ENCODE results near the gene CCNF.
"Not testable (repeated sequence)": the region's sequence is repeated elsewhere in the genome, so short reads cannot be mapped to it uniquely, and the experiment has no call there.

CCNF gene

DNA sequence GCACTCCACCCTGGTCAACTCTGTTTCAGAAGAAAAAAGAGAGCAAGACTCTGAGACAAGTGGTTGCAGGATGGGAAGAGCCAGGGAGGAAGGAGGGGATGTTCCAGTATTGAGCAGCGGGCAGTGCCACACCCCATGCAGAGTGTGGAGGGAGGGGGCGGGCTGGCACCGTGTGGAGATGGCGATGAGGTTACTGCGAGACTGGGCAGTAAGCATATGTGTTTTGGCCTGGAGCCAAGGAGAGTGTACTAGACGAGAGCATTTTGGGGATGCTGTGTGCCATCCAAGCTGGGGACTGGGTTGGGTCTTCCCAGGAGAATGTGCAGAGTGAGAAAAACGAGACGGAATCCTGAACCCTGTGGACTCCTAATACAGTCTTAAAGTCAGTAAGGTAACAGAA lies 49.0 kb downstream of the CCNF start:
- no peak for DNase-seq
- H3K27ac ChIP-seq (ENCODE audit: insufficient read depth in 1 of 2, low read depth in 1 of 2, low read length in 2 of 2, poor library complexity in 1 of 2, severe bottlenecking in 2 of 2), result no peak overlapping the region
- no peaks in the 10 kb centered on the region for H3K9me3 ChIP-seq (ENCODE audit: control extremely low read depth in 1 of 5, control insufficient read depth in 4 of 5, insufficient read depth in 2 of 5, low read depth in 1 of 5, low read length in 4 of 5)
- peaks cover 4 to 26% (median 22%) of the 10 kb centered on the region in 4 experiments for H3K4me1 ChIP-seq (ENCODE audit: control extremely low read depth in 1 of 4, control insufficient read depth in 4 of 4, insufficient read depth in 4 of 4, low read length in 3 of 4)
- ChIA-PET CTCF (interaction anchor here (0.6 to 1.9 kb wide), 4 partner anchors 10 to 28 kb away, joined by 3 to 7 read pairs (median 4); no protein-coding TSS in a partner anchor), POLR2A (no interaction called here)
- 91% methylated on average over 8 of the region's 8 CpGs for WGBS (ENCODE audit: insufficient coverage)
- peaks cover 0 to 3% (median 0%) of the 10 kb centered on the region in 5 experiments for H3K27me3 ChIP-seq (replicated peaks in 2 of 5; ENCODE audit: control insufficient read depth in 4 of 5, insufficient read depth in 5 of 5, low read length in 4 of 5)
- H3K36me3 ChIP-seq (ENCODE audit: control insufficient read depth in 4 of 4, insufficient read depth in 4 of 4, low read length in 3 of 4), result peaks cover 0 to 24% (median 2%) of the 10 kb centered on the region in 4 experiments
- H3K4me3 ChIP-seq (ENCODE audit: control insufficient read depth in 1 of 7, extremely low read depth in 1 of 7, insufficient read depth in 4 of 7, low read depth in 2 of 7, low read length in 6 of 7), result no peak overlapping the region

DNA sequence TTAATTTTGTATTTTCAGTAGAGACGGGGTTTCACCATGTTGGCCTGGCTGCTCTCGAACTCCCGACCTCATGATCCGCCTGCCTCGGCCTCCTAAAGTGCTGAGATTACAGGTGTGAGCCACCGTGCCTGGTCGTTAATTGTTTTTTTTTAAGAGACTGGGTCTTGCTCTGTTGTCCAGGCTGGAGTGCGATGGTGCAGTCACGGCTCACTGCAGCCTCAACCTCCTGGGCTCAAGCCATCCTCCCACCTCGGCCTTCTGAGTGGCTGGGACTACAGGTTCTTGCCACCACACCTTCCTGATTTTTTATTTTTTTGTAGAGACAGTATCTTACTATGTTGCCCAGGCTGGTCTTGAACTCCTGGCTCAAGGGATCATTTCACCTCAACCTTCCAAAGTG lies 50.7 kb downstream of the CCNF start:
- H3K27me3 ChIP-seq (replicated peaks in 2 of 5; ENCODE audit: control insufficient read depth in 4 of 5, insufficient read depth in 5 of 5, low read length in 4 of 5); POLR2A ChIA-PET; H3K4me3 ChIP-seq (ENCODE audit: control insufficient read depth in 1 of 7, extremely low read depth in 1 of 7, insufficient read depth in 4 of 7, low read depth in 2 of 7, low read length in 6 of 7); DNase-seq; H3K9me3 ChIP-seq (ENCODE audit: control extremely low read depth in 1 of 5, control insufficient read depth in 4 of 5, insufficient read depth in 2 of 5, low read depth in 1 of 5, low read length in 4 of 5); H3K27ac ChIP-seq (ENCODE audit: insufficient read depth in 1 of 2, low read depth in 1 of 2, low read length in 2 of 2, poor library complexity in 1 of 2, severe bottlenecking in 2 of 2): not testable (repeated sequence)
- CTCF ChIA-PET, result interaction anchor here (1.5 kb wide), 1 partner anchor 140 kb away, joined by 5 read pairs; the partner anchor contains the start of gene ABCA3
- H3K4me1 ChIP-seq (ENCODE audit: control extremely low read depth in 1 of 4, control insufficient read depth in 4 of 4, insufficient read depth in 4 of 4, low read length in 3 of 4), result peaks cover 4 to 20% (median 9%) of the 10 kb centered on the region in 4 experiments
- H3K36me3 ChIP-seq (ENCODE audit: control insufficient read depth in 4 of 4, insufficient read depth in 4 of 4, low read length in 3 of 4), result peaks cover 0 to 30% (median 2%) of the 10 kb centered on the region in 4 experiments
- WGBS (ENCODE audit: insufficient coverage), result 96% methylated on average over 10 of the region's 10 CpGs

DNA sequence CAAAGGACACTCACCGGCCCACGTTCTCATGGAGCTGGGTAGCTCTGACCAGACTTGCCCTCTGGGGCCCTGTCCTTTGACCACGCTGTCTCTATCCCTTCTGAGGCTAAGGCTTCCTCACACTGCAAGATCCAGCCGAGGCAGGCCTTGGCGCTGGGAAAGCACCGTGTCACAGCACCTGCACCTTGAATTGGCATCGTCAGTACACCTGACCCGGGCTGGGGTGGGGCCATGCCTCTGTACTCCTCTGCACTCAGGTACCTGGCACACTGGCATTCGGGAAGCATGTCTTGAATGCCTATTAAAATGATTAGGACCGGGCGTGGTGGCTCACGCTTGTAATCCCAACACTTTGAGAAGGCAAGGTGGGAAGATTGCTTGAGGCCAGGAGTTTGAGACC lies 51.7 kb downstream of the CCNF start:
- Histone ChIP-seq H3K36me3 (ENCODE audit: control insufficient read depth in 4 of 4, insufficient read depth in 4 of 4, low read length in 3 of 4) (peaks cover 0 to 33% (median 2%) of the 10 kb centered on the region in 4 experiments), H3K27ac (ENCODE audit: insufficient read depth in 1 of 2, low read depth in 1 of 2, low read length in 2 of 2, poor library complexity in 1 of 2, severe bottlenecking in 2 of 2) (no peak overlapping the region), H3K27me3 (replicated peaks in 2 of 5; ENCODE audit: control insufficient read depth in 4 of 5, insufficient read depth in 5 of 5, low read length in 4 of 5) (no peaks in the 10 kb centered on the region), H3K4me1 (ENCODE audit: control extremely low read depth in 1 of 4, control insufficient read depth in 4 of 4, insufficient read depth in 4 of 4, low read length in 3 of 4) (peaks cover 2 to 23% (median 12%) of the 10 kb centered on the region in 4 experiments), H3K4me3 (ENCODE audit: control insufficient read depth in 1 of 7, extremely low read depth in 1 of 7, insufficient read depth in 4 of 7, low read depth in 2 of 7, low read length in 6 of 7) (no peak overlapping the region), H3K9me3 (ENCODE audit: control extremely low read depth in 1 of 5, control insufficient read depth in 4 of 5, insufficient read depth in 2 of 5, low read depth in 1 of 5, low read length in 4 of 5) (no peaks in the 10 kb centered on the region)
- CTCF ChIA-PET, result interaction anchor here (1.5 kb wide), 1 partner anchor 141 kb away, joined by 5 read pairs; the partner anchor contains the start of gene ABCA3
- DNase-seq, result no peak
- WGBS (ENCODE audit: insufficient coverage), result 96% methylated on average over 9 of the region's 12 CpGs
- POLR2A ChIA-PET, result no interaction called here

DNA sequence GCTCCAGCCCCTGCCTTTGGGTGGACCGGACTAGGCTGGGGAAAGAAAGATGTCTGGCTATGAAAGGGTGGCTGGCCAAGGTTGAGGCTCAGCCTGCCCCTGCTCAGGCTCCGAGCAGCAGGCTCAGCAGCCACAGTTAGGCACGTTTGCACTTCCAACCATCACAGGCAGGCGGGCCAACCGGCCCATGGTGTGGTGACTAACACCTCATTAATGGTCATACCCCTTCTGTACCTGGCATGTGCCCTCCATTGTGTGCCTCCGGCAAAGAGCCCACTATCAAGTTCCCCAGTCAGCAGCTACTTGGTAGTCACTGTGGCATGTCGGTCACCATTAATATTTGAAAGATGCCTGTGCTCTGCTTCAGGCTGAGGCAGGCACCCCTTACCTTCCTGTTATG lies 52.4 kb downstream of the CCNF start:
- DNase-seq, result no peak
- no peak overlapping the region for H3K4me3 ChIP-seq (ENCODE audit: control insufficient read depth in 1 of 7, extremely low read depth in 1 of 7, insufficient read depth in 4 of 7, low read depth in 2 of 7, low read length in 6 of 7)
- H3K27me3 ChIP-seq (replicated peaks in 2 of 5; ENCODE audit: control insufficient read depth in 4 of 5, insufficient read depth in 5 of 5, low read length in 4 of 5), result no peaks in the 10 kb centered on the region
- WGBS (ENCODE audit: insufficient coverage), result 96% methylated on average over 7 of the region's 7 CpGs
- ChIA-PET POLR2A (no interaction called here), CTCF (interaction anchor here (1.3 to 1.5 kb wide), 2 partner anchors 15 to 142 kb away, joined by 3 to 5 read pairs; partner anchors contain the start of gene ABCA3)
- no peaks in the 10 kb centered on the region for H3K9me3 ChIP-seq (ENCODE audit: control extremely low read depth in 1 of 5, control insufficient read depth in 4 of 5, insufficient read depth in 2 of 5, low read depth in 1 of 5, low read length in 4 of 5)
- H3K36me3 ChIP-seq (ENCODE audit: control insufficient read depth in 4 of 4, insufficient read depth in 4 of 4, low read length in 3 of 4), result peaks cover 0 to 33% (median 2%) of the 10 kb centered on the region in 4 experiments
- H3K4me1 ChIP-seq (ENCODE audit: control extremely low read depth in 1 of 4, control insufficient read depth in 4 of 4, insufficient read depth in 4 of 4, low read length in 3 of 4), result peaks cover 2 to 23% (median 15%) of the 10 kb centered on the region in 4 experiments
- no peak overlapping the region for H3K27ac ChIP-seq (ENCODE audit: insufficient read depth in 1 of 2, low read depth in 1 of 2, low read length in 2 of 2, poor library complexity in 1 of 2, severe bottlenecking in 2 of 2)

DNA sequence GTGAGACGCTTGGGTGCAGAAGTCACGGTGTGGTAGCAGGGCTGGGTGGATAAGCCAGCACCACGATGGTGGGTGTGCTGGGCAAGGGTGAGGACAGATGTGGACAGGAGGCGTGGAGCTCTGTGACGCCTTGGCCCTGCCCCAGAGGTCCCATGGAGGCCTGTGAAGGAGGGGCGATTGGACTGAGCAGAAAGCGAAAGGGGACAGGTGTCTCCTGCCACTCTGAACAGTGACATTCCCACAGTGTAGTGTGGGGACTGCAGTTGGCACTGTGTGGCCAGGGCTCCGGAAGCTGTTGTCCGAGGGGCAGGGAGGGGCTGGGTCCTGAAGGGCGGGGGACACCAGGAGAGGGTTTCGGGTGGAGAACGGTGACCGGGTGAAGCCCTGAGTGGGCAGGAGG lies 53.0 kb downstream of the CCNF start:
- no peak overlapping the region for H3K27ac ChIP-seq (ENCODE audit: insufficient read depth in 1 of 2, low read depth in 1 of 2, low read length in 2 of 2, poor library complexity in 1 of 2, severe bottlenecking in 2 of 2)
- no peaks in the 10 kb centered on the region for H3K9me3 ChIP-seq (ENCODE audit: control extremely low read depth in 1 of 5, control insufficient read depth in 4 of 5, insufficient read depth in 2 of 5, low read depth in 1 of 5, low read length in 4 of 5)
- no peaks in the 10 kb centered on the region for H3K27me3 ChIP-seq (replicated peaks in 2 of 5; ENCODE audit: control insufficient read depth in 4 of 5, insufficient read depth in 5 of 5, low read length in 4 of 5)
- H3K4me1 ChIP-seq (ENCODE audit: control extremely low read depth in 1 of 4, control insufficient read depth in 4 of 4, insufficient read depth in 4 of 4, low read length in 3 of 4), result peaks cover 2 to 28% (median 21%) of the 10 kb centered on the region in 4 experiments
- ChIA-PET POLR2A (no interaction called here), CTCF (interaction anchor here (0.9 to 1.5 kb wide), 4 partner anchors 9 to 25 kb away, joined by 3 to 4 read pairs (median 3); no protein-coding TSS in a partner anchor)
- peaks cover 0 to 33% (median 2%) of the 10 kb centered on the region in 4 experiments for H3K36me3 ChIP-seq (ENCODE audit: control insufficient read depth in 4 of 4, insufficient read depth in 4 of 4, low read length in 3 of 4)
- DNase-seq, result no peak
- WGBS (ENCODE audit: insufficient coverage), result 96% methylated on average over 11 of the region's 13 CpGs
- no peak overlapping the region for H3K4me3 ChIP-seq (ENCODE audit: control insufficient read depth in 1 of 7, extremely low read depth in 1 of 7, insufficient read depth in 4 of 7, low read depth in 2 of 7, low read length in 6 of 7)

DNA sequence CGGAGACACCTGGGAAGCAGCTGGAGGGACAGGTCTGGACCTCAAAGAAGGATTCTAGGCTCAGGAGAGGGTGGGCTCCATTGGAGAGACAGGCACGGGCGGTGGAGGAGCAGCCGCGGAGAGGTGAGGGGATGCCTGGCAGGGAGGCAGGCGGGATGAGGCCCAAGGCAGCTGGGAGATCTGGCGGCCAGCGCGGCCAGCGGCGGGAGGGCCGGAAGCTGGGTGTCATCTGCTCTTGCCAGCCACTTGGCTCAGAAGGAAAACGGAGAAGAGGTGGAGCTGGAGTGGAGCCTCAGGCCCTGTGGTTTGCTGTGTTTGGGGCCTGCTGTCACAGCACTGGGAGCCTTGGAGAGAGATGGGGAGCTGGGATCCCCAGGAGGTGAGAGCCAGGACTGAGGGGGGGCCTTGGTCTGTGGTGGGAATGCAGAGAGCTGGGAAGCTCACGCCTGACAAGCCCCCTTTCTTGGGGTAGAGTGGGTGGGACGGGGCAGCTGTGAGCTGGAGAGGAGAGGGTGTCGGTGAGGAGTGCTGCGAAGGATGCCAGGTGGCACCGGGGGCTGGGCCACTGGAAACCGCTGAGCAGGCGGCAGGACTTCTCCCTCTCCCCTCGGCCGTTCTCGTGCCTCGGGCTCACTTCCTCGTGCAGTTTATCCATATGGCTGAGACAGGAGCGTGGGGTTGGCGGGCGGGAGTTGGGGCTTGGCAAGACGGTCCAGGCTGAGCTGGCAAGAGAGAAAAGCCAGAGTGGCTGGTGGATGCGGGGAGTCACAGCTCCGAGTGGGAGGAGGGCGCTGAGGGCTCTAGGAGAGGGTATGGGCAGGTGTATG lies 53.7 kb downstream of the CCNF start:
- Histone ChIP-seq H3K27me3 (replicated peaks in 2 of 5; ENCODE audit: control insufficient read depth in 4 of 5, insufficient read depth in 5 of 5, low read length in 4 of 5) (no peaks in the 10 kb centered on the region), H3K36me3 (ENCODE audit: control insufficient read depth in 4 of 4, insufficient read depth in 4 of 4, low read length in 3 of 4) (peaks cover 0 to 33% (median 2%) of the 10 kb centered on the region in 4 experiments), H3K27ac (ENCODE audit: insufficient read depth in 1 of 2, low read depth in 1 of 2, low read length in 2 of 2, poor library complexity in 1 of 2, severe bottlenecking in 2 of 2) (no peak overlapping the region), H3K4me1 (ENCODE audit: control extremely low read depth in 1 of 4, control insufficient read depth in 4 of 4, insufficient read depth in 4 of 4, low read length in 3 of 4) (peaks cover 2 to 35% (median 28%) of the 10 kb centered on the region in 4 experiments), H3K4me3 (ENCODE audit: control insufficient read depth in 1 of 7, extremely low read depth in 1 of 7, insufficient read depth in 4 of 7, low read depth in 2 of 7, low read length in 6 of 7) (no peak overlapping the region), H3K9me3 (ENCODE audit: control extremely low read depth in 1 of 5, control insufficient read depth in 4 of 5, insufficient read depth in 2 of 5, low read depth in 1 of 5, low read length in 4 of 5) (no peaks in the 10 kb centered on the region)
- 98% methylated on average over 23 of the region's 32 CpGs for WGBS (ENCODE audit: insufficient coverage)
- no peak for DNase-seq
- CTCF ChIA-PET, result interaction anchor here (0.9 to 1.5 kb wide), 5 partner anchors 10 to 24 kb away, joined by 3 to 6 read pairs (median 3); no protein-coding TSS in a partner anchor
- POLR2A ChIA-PET, result no interaction called here

Measured in common myeloid progenitor, CD34-positive (primary cell).